Neural progenitor cell (in vitro differentiated cells): ENCODE measurements around the gene SLCO2B1.

Experiments
- CTCF ChIP-seq: fragments of 200-600 bp; sonication (generic); IDR thresholded peaks from 2 replicates; pipeline ENCODE4 v1.5.1; 2017; ENCODE audit warnings: antibody characterized with exemption, mild to moderate bottlenecking
- EZH2 ChIP-seq: fragments of 200-600 bp; sonication (generic); IDR thresholded peaks from 2 replicates; pipeline ENCODE4 v1.6.1; 2017; ENCODE audit warnings: antibody characterized with exemption, mild to moderate bottlenecking, moderate library complexity

GRCh38 chr11:75173336-75173735 is 22.4 kb downstream of the SLCO2B1 start:
- TF ChIP-seq CTCF (no peak), EZH2 (no peak)
